Fibroblast of lung (primary cell): Measurements from ENCODE around the gene ZBTB17.

Source experiments
- EZH2 ChIP-seq: IDR thresholded peaks from 2 replicates; pipeline ENCODE4 v1.5.1; 2012; ENCODE audit warnings: low read length, control low read depth, mild to moderate bottlenecking; ENCODE audit errors: missing control alignments
- TF ChIP-seq, protein P1 (sequence below), 2 donors: IDR thresholded peaks in 1 of 2; conservative IDR thresholded peaks in 1 of 2; 1 replicate in 1 of 2; 2 replicates in 1 of 2; pipeline ENCODE4 v1.5.1; 2011 to 2012; ENCODE audit warnings: low read length in 2 of 2, control low read depth in 1 of 2, inconsistent platforms in 1 of 2, low read depth in 1 of 2, mild to moderate bottlenecking in 1 of 2

DNA sequence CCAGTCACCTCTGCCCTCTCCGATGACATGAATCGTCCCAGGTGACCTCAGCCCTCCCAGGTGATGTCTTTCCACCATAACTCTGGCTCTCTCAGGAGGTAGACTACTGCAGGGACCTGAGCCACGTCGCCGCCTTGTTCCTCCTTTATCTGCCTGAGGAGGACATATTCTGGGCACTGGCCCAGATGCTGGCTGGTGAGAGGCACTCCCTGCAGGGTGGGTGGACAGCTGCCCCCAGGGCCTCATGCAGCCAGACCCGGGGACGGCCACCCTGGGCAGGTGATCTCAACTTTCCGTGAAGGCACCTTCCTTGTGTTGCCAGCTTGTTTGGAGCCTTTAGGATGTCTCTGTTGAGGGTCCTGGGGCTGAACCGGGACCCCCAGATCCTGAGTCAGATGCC, 13.9 kb upstream of the ZBTB17 start:
- TF ChIP-seq, protein P1, sequence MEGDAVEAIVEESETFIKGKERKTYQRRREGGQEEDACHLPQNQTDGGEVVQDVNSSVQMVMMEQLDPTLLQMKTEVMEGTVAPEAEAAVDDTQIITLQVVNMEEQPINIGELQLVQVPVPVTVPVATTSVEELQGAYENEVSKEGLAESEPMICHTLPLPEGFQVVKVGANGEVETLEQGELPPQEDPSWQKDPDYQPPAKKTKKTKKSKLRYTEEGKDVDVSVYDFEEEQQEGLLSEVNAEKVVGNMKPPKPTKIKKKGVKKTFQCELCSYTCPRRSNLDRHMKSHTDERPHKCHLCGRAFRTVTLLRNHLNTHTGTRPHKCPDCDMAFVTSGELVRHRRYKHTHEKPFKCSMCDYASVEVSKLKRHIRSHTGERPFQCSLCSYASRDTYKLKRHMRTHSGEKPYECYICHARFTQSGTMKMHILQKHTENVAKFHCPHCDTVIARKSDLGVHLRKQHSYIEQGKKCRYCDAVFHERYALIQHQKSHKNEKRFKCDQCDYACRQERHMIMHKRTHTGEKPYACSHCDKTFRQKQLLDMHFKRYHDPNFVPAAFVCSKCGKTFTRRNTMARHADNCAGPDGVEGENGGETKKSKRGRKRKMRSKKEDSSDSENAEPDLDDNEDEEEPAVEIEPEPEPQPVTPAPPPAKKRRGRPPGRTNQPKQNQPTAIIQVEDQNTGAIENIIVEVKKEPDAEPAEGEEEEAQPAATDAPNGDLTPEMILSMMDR (conservative IDR thresholded peaks at IDR 0.05 in 1 of 2, IDR thresholded peaks at IDR 0.05 in 1 of 2; ENCODE audit: low read depth in 1 of 2, low read length in 2 of 2), result no peak
- no peak for TF ChIP-seq EZH2
